ENCODE data around the gene PAIP2B. TPM values are rescaled to one million over a fixed set of nuclear protein-coding genes. Genes with fewer than 3 reads are reported as not detected.

PAIP2B gene
- 1 to 10 TPM; 1.0 to 1.2 (median 1.1) TPM for total RNA-seq

- Mint-ChIP-seq H3K4me3 (peak within 1 kb of the TSS; percentile 96), H3K4me1 (ENCODE audit: low read depth) (peaks cover 18% of the 10 kb centered on the region), H3K36me3 (ENCODE audit: insufficient read depth) (peaks cover 5% of the 10 kb centered on the region), H3K27me3 (ENCODE audit: low read depth) (peaks cover 2% of the 10 kb centered on the region), H3K9me3 (no peaks in the 10 kb centered on the region)
- ATAC-seq (peak; percentile 94 to 96), DNase-seq (peak; percentile 96)
Observed at GRCh38 chr2:71226965-71227560, at the start of gene PAIP2B. Gene PAIP2B (minus strand): TSS chr2:71227103. CDS start chr2:71202589, 24,514 bp downstream.

DNA sequence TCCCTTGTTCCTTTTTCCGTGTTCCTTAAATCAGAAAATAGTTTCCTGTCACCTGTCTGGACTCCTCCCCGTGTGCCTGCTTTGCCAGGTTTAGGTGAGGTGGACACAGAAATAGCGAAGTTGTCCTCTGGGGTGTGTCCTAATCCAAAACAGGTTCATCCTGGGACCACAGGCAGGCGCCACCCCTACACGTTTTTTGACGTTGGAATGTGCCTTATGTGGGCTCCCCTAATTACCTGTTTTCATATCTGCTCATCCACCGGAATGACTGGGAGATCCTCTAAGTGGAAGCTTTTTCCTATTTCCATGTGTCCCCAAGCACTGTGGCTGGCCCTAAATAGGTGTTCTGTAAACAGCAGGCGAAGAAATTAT lies 49.0 kb upstream of the PAIP2B start:
- Mint-ChIP-seq H3K4me1 (ENCODE audit: low read depth) (peaks cover 17% of the 10 kb centered on the region), H3K9me3 (peaks cover 4% of the 10 kb centered on the region), H3K4me3 (peak overlapping the region; percentile 61), H3K36me3 (ENCODE audit: insufficient read depth) (no peaks in the 10 kb centered on the region), H3K27me3 (ENCODE audit: low read depth) (peaks cover 77% of the 10 kb centered on the region)
- no peak for ATAC-seq
- no peak for DNase-seq

DNA sequence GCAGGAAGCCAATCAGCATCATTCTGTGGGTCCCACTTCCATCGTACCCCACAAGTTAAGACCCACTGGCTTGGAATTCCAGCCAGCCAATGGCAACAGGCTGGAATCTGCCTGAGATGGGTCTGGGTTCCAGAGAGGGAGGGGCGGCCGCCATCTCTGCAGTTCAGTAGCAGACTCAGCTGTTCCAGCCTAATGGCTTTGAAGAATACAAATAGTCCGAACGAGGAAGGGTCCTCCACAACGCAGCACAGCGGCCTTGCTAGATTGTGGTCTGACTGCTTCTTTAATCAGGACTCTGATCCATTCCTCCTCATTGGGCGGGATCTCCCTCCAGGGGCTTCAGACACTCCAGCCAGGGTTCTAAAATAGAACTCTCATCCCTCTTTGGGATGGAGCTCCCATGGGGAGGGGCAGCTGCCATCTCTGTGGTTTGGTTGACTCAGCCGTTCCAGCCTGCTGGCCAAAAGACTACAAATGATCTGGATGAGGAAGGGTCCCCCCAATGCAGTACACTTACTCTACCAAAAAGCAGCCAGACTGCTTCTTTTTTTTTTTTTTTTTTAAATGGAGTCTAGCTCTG lies 42.7 kb upstream of the PAIP2B start:
- H3K27me3 Mint-ChIP-seq (ENCODE audit: low read depth), result peaks cover 63% of the 10 kb centered on the region
- H3K4me3 Mint-ChIP-seq, result no peak overlapping the region
- ATAC-seq (no peak), DNase-seq (no peak)
- H3K4me1 Mint-ChIP-seq (ENCODE audit: low read depth), result no peaks in the 10 kb centered on the region
- no peaks in the 10 kb centered on the region for H3K9me3 Mint-ChIP-seq
- no peaks in the 10 kb centered on the region for H3K36me3 Mint-ChIP-seq (ENCODE audit: insufficient read depth)

GRCh38 chr2:71263386-71263785 lies 36.5 kb upstream of the PAIP2B start:
- Mint-ChIP-seq H3K27me3 (ENCODE audit: low read depth) (peaks cover 20% of the 10 kb centered on the region), H3K36me3 (ENCODE audit: insufficient read depth) (no peaks in the 10 kb centered on the region), H3K4me1 (ENCODE audit: low read depth) (no peaks in the 10 kb centered on the region), H3K4me3 (no peak overlapping the region), H3K9me3 (no peaks in the 10 kb centered on the region)
- ATAC-seq (no peak), DNase-seq (no peak)

DNA sequence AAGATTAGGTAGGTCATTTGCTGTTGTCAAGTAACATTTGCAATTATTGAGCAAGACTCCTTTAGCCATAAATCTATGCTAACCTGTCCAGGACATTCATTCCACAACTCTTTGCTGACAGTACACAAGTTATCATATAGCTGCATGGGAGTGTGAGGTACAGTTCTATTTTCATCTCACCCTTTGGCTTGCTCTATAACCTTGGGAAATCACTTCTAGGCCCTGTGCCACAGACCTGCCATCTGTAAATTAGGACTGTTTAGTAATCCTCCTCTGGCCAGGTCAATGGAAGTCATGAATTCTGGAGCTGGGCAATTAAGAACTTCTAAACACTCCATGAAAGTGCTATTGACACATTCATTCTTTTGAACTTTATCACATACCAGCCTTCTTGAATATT lies 34.6 kb upstream of the PAIP2B start:
- no peak for DNase-seq
- Mint-ChIP-seq H3K36me3 (ENCODE audit: insufficient read depth) (no peaks in the 10 kb centered on the region), H3K4me3 (no peak overlapping the region), H3K27me3 (ENCODE audit: low read depth) (peaks cover 17% of the 10 kb centered on the region), H3K4me1 (ENCODE audit: low read depth) (no peaks in the 10 kb centered on the region), H3K9me3 (no peaks in the 10 kb centered on the region)
- no peak for ATAC-seq

DNA sequence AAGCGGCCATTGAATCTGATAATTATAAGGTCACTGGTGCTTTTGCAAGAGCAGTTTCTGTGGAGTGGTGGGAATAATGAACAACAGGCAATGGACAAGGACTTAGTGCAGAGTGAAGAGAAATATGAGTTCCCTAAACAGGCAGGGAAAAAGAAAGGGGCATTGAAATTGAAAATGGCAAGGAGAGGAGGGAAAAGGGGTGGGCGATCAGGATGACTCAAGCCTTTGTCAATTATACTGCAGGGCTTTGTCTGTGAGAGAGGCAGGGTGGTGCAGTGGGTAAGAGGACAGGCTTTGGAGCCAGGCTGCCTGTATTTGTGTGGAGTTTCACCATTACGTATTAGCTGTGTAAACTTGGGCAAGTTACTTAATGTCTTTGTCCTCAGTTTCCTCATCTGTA lies 29.5 kb upstream of the PAIP2B start:
- H3K36me3 Mint-ChIP-seq (ENCODE audit: insufficient read depth), result no peaks in the 10 kb centered on the region
- H3K4me3 Mint-ChIP-seq, result no peak overlapping the region
- ATAC-seq, result no peak
- peaks cover 31% of the 10 kb centered on the region for H3K27me3 Mint-ChIP-seq (ENCODE audit: low read depth)
- H3K4me1 Mint-ChIP-seq (ENCODE audit: low read depth), result no peaks in the 10 kb centered on the region
- H3K9me3 Mint-ChIP-seq, result no peaks in the 10 kb centered on the region
- DNase-seq, result no peak

GRCh38 chr2:71254776-71255175 lies 27.9 kb upstream of the PAIP2B start:
- Mint-ChIP-seq H3K36me3 (ENCODE audit: insufficient read depth) (no peaks in the 10 kb centered on the region), H3K4me1 (ENCODE audit: low read depth) (no peaks in the 10 kb centered on the region), H3K4me3 (no peak overlapping the region), H3K27me3 (ENCODE audit: low read depth) (peaks cover 31% of the 10 kb centered on the region), H3K9me3 (peaks cover 5% of the 10 kb centered on the region)
- DNase-seq, result no peak
- ATAC-seq, result no peak

GRCh38 chr2:71254078-71254477 lies 27.2 kb upstream of the PAIP2B start:
- no peak overlapping the region for H3K4me3 Mint-ChIP-seq
- H3K36me3 Mint-ChIP-seq (ENCODE audit: insufficient read depth), result no peaks in the 10 kb centered on the region
- ATAC-seq (no peak), DNase-seq (no peak)
- H3K4me1 Mint-ChIP-seq (ENCODE audit: low read depth), result no peaks in the 10 kb centered on the region
- peaks cover 5% of the 10 kb centered on the region for H3K9me3 Mint-ChIP-seq
- peaks cover 31% of the 10 kb centered on the region for H3K27me3 Mint-ChIP-seq (ENCODE audit: low read depth)

GRCh38 chr2:71253476-71253875 lies 26.6 kb upstream of the PAIP2B start:
- H3K36me3 Mint-ChIP-seq (ENCODE audit: insufficient read depth), result no peaks in the 10 kb centered on the region
- no peak for DNase-seq
- no peaks in the 10 kb centered on the region for H3K4me1 Mint-ChIP-seq (ENCODE audit: low read depth)
- ATAC-seq, result no peak
- peaks cover 5% of the 10 kb centered on the region for H3K9me3 Mint-ChIP-seq
- H3K4me3 Mint-ChIP-seq, result no peak overlapping the region
- H3K27me3 Mint-ChIP-seq (ENCODE audit: low read depth), result peaks cover 31% of the 10 kb centered on the region

DNA sequence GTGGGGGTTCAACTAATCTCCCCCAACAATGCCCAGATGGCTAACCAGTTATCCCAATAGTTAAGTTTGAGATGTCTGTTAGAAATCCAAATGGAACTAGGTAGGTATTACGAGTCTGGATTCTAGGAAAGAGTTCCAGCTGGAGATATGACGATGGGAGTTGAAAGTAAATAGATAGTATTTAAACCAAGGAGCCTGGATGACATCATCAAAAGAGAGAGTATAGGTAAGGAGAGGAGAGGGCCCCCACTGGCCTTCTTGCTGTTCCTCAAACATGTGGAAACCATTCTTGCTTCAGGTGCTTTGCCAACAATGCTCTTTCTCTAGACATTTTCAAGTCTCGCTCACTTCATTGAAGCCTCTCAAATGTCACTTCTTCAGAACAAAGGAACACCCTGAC lies 26.0 kb upstream of the PAIP2B start:
- no peaks in the 10 kb centered on the region for H3K36me3 Mint-ChIP-seq (ENCODE audit: insufficient read depth)
- ATAC-seq (no peak), DNase-seq (no peak)
- H3K4me3 Mint-ChIP-seq, result no peak overlapping the region
- H3K4me1 Mint-ChIP-seq (ENCODE audit: low read depth), result no peaks in the 10 kb centered on the region
- H3K27me3 Mint-ChIP-seq (ENCODE audit: low read depth), result peaks cover 31% of the 10 kb centered on the region
- peaks cover 5% of the 10 kb centered on the region for H3K9me3 Mint-ChIP-seq

GRCh38 chr2:71250935-71251334 lies 24.0 kb upstream of the PAIP2B start:
- Mint-ChIP-seq H3K36me3 (ENCODE audit: insufficient read depth) (no peaks in the 10 kb centered on the region), H3K27me3 (ENCODE audit: low read depth) (peaks cover 31% of the 10 kb centered on the region), H3K9me3 (peaks cover 5% of the 10 kb centered on the region), H3K4me3 (no peak overlapping the region), H3K4me1 (ENCODE audit: low read depth) (no peaks in the 10 kb centered on the region)
- DNase-seq (no peak), ATAC-seq (no peak)

DNA sequence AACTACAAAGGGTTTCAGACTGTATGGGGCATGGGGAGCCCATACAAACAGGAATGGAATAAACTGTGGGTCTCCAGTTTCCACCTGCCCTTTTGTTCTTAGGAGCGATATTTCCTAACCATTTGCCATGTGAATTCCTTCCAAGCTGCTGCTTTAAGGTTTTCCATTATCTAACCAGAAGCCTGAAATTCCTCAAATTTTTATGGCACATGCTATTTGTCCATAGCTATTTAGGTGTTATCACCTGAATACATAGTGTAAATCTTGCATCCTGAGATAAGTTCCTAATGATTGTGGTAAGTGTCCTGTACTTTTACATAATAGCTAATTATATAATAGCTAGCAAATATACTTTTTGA lies 17.4 kb upstream of the PAIP2B start:
- DNase-seq (no peak), ATAC-seq (no peak)
- no peaks in the 10 kb centered on the region for H3K4me1 Mint-ChIP-seq (ENCODE audit: low read depth)
- no peaks in the 10 kb centered on the region for H3K36me3 Mint-ChIP-seq (ENCODE audit: insufficient read depth)
- H3K4me3 Mint-ChIP-seq, result no peak overlapping the region
- H3K27me3 Mint-ChIP-seq (ENCODE audit: low read depth), result peaks cover 14% of the 10 kb centered on the region
- H3K9me3 Mint-ChIP-seq, result no peaks in the 10 kb centered on the region

DNA sequence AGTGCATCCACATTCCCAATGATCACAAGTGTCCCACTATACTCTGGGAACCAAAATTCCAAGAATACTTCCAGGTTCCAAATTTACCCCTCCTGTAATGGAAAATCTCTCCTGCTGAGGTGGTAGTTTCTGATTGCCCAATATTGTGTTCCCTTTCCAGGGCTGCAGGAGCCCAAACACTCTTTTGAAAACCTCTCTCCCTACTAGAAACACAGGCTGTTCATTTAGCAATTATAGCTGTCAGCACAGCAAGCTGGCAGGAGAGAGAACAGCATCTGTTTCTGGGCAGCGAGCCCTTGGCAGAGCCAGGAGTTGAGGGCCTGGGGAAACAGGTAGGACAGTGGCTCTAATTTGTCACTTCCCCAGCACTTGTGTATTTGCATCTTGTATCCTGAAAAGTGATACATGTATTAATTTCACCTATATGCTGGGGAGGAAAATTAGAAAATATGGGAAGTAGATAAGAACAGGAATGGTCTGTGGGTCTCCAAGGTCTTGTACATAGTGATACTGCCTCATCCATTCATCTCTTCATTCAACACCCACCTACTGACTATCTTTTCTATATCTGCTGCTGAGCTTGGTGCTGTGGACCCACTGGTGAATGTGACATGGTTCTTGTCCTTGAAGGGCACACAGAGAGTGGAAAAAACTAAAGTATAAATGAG lies 16.9 kb upstream of the PAIP2B start:
- no peak for ATAC-seq

GRCh38 chr2:71240794-71241193 lies 13.9 kb upstream of the PAIP2B start:
- no peak for DNase-seq
- no peaks in the 10 kb centered on the region for H3K36me3 Mint-ChIP-seq (ENCODE audit: insufficient read depth)
- H3K27me3 Mint-ChIP-seq (ENCODE audit: low read depth), result peaks cover 4% of the 10 kb centered on the region
- ATAC-seq, result no peak
- no peaks in the 10 kb centered on the region for H3K4me1 Mint-ChIP-seq (ENCODE audit: low read depth)
- no peaks in the 10 kb centered on the region for H3K9me3 Mint-ChIP-seq
- H3K4me3 Mint-ChIP-seq, result no peak overlapping the region

More for the DNA sequence above, 16.9 kb upstream of the PAIP2B start:
- Mint-ChIP-seq H3K4me1 (ENCODE audit: low read depth) (no peaks in the 10 kb centered on the region), H3K9me3 (no peaks in the 10 kb centered on the region), H3K27me3 (ENCODE audit: low read depth) (peaks cover 14% of the 10 kb centered on the region), H3K36me3 (ENCODE audit: insufficient read depth) (no peaks in the 10 kb centered on the region), H3K4me3 (no peak overlapping the region)
- DNase-seq, result no peak

- H3K27me3 Mint-ChIP-seq (ENCODE audit: low read depth), result peaks cover 13% of the 10 kb centered on the region
- ATAC-seq (no peak), DNase-seq (no peak)
- no peaks in the 10 kb centered on the region for H3K4me1 Mint-ChIP-seq (ENCODE audit: low read depth)
- no peak overlapping the region for H3K4me3 Mint-ChIP-seq
- H3K9me3 Mint-ChIP-seq, result no peaks in the 10 kb centered on the region
- no peaks in the 10 kb centered on the region for H3K36me3 Mint-ChIP-seq (ENCODE audit: insufficient read depth)
Observed at GRCh38 chr2:71238089-71238488, 11.2 kb upstream of the PAIP2B start.

All from activated T-cell treated with anti-CD3 and anti-CD28 coated beads, Interleukin-2, amount 50 U/mL, for 4 hours (primary cell).